ENCODE data around the gene CTDSP2. TPM values are rescaled to one million over a fixed set of nuclear protein-coding genes. Genes with fewer than 3 reads are reported as not detected.
A peak's percentile ranks its signal among the peaks of the same experiment; 100 is the strongest.

The CTDSP2 gene
- total and polyA plus RNA-seq, 3 donors from 2014 or later: 103 to 140 (median 123) TPM

- intact Hi-C loops (cut with DNase I; ENCODE audit: low total_unique reads): loop anchor here (5.0 kb wide), 1 partner anchor 47 kb away; no protein-coding TSS in a partner anchor
These were observed 1.6 kb downstream of the CTDSP2 start for GRCh38 chr12:57844709-57845477.

GRCh38 chr12:57842342-57843294 lies 3.9 kb downstream of the CTDSP2 start:
- H3K4me1 ChIP-seq: peaks cover 67% of the 10 kb centered on the region
- no peaks in the 10 kb centered on the region for H3K9me3 ChIP-seq
- TF ChIP-seq POLR2A (IDR thresholded peaks at IDR 0.05) (no peak), CTCF (IDR thresholded peaks at IDR 0.05) (no peak)
- H3K4me3 ChIP-seq: no peak overlapping the region
- no peak for DNase-seq
- WGBS, 2 donors: 13 to 14% methylated on average over 14 of the region's 14 CpGs
- no peaks in the 10 kb centered on the region for H3K36me3 ChIP-seq (ENCODE audit: low read depth, missing control alignments)
- no peaks in the 10 kb centered on the region for H3K27me3 ChIP-seq
- peak overlapping the region; percentile 99 to 100 for H3K27ac ChIP-seq
- intact Hi-C loops (cut with DNase I; ENCODE audit: low total_unique reads): no loop called here

More at GRCh38 chr12:57844709-57845477, 1.6 kb downstream of the CTDSP2 start:
- peak overlapping the region; percentile 99 to 100 for H3K27ac ChIP-seq
- TF ChIP-seq CTCF (IDR thresholded peaks at IDR 0.05) (no peak), POLR2A (IDR thresholded peaks at IDR 0.05) (no peak)
- H3K9me3 ChIP-seq: no peaks in the 10 kb centered on the region
- no peaks in the 10 kb centered on the region for H3K27me3 ChIP-seq
- H3K4me1 ChIP-seq: peaks cover 45% of the 10 kb centered on the region
- WGBS, 2 donors: 0 to 3% methylated on average over 14 to 34 of the region's 42 CpGs
- H3K4me3 ChIP-seq: peak overlapping the region; percentile 96 to 99
- DNase-seq: peak; percentile 85
- H3K36me3 ChIP-seq (ENCODE audit: low read depth, missing control alignments): no peaks in the 10 kb centered on the region

GRCh38 chr12:57841445-57841844 lies 5.1 kb downstream of the CTDSP2 start:
- Histone ChIP-seq H3K9me3 (no peaks in the 10 kb centered on the region), H3K4me3 (no peak overlapping the region)
- intact Hi-C loops (cut with DNase I; ENCODE audit: low total_unique reads): no loop called here

GRCh38 chr12:57840726-57841125 lies 5.8 kb downstream of the CTDSP2 start:
- Histone ChIP-seq H3K9me3 (no peaks in the 10 kb centered on the region), H3K27ac (peak overlapping the region; percentile 9 to 15), H3K4me3 (no peak overlapping the region), H3K36me3 (ENCODE audit: low read depth, missing control alignments) (no peaks in the 10 kb centered on the region), H3K27me3 (no peaks in the 10 kb centered on the region), H3K4me1 (peaks cover 86% of the 10 kb centered on the region)
- intact Hi-C loops (cut with DNase I; ENCODE audit: low total_unique reads): no loop called here
- 35 to 39% methylated on average over 3 of the region's 3 CpGs for WGBS, 2 donors
- no peak for TF ChIP-seq CTCF (IDR thresholded peaks at IDR 0.05)
- no peak for TF ChIP-seq POLR2A (IDR thresholded peaks at IDR 0.05)
- DNase-seq: peak; percentile 52

More at GRCh38 chr12:57841445-57841844, 5.1 kb downstream of the CTDSP2 start:
- H3K27ac ChIP-seq: peak overlapping the region in 1 of 2 donors; percentile 9
- 29 to 33% methylated on average over 4 of the region's 4 CpGs for WGBS, 2 donors
- H3K4me1 ChIP-seq: peaks cover 78% of the 10 kb centered on the region
- no peaks in the 10 kb centered on the region for H3K36me3 ChIP-seq (ENCODE audit: low read depth, missing control alignments)
- no peaks in the 10 kb centered on the region for H3K27me3 ChIP-seq
- DNase-seq: no peak
- TF ChIP-seq CTCF (IDR thresholded peaks at IDR 0.05): no peak
- TF ChIP-seq POLR2A (IDR thresholded peaks at IDR 0.05): no peak
